NCI-H226 (cell line): ENCODE results near the gene CCNE1.
A peak's percentile ranks its signal among the peaks of the same experiment; 100 is the strongest.
"Not testable (repeated sequence)": the region's sequence is repeated elsewhere in the genome, so short reads cannot be mapped to it uniquely, and the experiment has no call there.

Experiments
- DNase-seq: peaks from one replicate; pipeline ENCODE4 v3.0.0-alpha.2; 2015

Gene CCNE1

DNA sequence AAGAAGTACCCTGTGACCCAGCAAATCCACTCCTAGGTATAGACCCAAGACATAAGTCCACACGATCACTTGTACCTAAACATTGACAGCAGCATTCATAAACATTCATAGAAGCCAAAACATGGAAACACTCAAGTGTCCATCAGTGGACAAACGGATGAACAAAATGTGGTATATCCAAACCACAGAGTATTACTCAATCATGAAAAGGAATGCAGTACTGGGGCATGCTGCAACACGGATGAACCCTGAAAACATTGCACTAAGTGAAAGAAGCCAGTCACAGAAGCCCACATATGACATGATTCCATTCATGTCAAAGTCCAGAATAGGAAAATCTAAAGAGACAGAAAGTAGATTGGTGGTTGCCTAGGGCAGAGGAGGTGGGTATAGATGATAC lies 22.8 kb upstream of the CCNE1 start:
- DNase-seq: no peak

DNA sequence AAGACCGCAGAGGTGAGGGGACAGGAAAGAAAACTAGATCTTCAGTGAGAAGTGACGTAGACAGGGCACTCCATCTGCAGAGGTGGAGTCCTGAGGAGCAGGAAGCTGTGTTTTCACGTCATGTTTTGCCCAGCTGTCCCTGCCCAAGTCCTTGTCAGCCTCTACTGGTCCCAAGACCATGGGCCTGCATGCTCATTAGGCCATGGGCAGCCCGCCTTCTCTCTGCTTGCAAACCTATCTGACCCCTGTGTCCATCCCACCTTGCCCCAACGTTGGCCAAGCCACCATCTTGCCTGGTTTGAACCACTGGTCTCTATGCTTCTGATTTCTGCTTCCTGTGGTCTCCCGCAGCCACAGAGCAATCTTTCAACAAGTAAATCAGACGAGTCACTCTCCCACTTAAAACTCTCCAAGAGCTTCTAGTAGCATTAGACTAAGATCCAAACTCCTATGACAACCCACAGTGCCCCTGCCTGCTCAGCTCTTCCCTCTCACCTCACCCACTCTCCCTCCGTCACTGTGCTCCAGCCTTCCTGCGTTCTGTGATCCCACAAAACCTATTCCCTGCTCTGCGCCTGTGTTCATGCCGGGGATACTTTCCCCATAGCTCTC lies 18.6 kb upstream of the CCNE1 start:
- no peak for DNase-seq

DNA sequence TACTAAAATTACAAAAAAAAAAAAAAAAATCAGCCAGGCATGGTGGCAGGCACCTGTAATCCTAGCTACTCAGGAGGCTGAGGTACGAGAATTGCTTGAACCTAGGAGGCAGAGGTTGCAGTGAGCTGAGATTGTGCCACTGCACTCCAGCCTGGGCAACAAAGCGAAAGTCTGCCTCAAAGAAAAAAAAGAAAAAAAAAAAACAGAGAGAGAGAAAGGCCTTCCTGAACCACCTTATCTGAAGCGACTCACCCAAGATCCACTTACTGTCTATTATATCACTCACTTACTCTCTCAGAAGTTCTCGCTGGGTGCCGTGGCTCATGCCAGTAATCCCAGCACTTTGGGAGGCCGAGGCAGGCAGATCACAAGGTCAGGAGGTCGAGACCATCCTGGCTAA lies 17.3 kb upstream of the CCNE1 start:
- DNase-seq: not testable (repeated sequence)

DNA sequence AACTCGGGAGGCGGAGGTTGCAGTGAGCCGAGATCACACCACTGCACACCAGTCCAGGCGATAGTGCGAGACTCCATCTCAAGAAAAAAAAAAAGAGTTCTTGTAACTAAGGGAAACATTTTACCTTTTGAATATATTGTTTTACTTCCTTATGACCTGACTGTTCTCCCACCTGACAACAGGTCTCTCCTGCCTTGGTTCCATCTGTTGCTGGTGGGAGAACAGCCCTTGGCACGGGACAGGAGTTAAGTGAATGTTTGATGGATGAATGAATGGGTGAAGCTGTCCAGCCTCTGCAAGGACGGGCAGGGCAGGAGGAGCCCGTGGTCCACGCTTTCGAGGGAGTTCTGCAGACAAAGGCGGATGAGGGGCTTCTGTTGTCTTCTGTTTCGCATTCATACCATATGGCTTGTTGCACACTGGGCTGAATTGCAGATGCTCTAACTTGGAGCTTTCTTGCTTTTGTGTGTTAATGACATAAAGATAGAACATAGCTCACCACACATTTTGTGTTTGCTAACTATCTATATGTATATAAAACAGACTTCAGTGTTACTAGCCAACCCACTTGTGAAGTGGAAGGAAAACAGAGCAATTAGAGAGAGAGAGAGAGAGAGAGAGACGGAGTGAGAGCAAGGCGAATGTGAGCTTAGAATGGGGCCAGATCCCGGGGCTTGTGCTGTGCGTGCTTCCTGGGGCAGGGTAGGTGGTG lies 16.2 kb upstream of the CCNE1 start:
- no peak for DNase-seq

DNA sequence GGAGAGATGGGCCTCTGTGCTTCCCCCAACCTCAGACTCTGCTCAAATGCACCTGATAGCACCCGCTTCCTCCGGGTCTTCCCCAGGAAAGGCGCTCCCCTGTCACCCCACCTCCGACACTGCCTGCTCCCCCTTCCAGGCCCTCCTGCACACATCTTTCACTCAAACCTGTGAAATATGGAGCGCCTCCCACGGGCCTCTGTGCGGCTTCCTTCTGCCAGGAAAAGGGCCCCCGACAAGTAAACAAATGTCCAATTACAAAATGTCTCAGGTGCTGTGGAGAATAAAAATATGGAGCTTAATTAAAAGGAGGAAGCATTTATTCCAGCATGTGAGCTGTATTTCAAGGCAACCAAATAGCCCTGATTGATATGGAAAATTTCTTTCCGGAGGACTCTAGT lies 15.6 kb upstream of the CCNE1 start:
- no peak for DNase-seq

DNA sequence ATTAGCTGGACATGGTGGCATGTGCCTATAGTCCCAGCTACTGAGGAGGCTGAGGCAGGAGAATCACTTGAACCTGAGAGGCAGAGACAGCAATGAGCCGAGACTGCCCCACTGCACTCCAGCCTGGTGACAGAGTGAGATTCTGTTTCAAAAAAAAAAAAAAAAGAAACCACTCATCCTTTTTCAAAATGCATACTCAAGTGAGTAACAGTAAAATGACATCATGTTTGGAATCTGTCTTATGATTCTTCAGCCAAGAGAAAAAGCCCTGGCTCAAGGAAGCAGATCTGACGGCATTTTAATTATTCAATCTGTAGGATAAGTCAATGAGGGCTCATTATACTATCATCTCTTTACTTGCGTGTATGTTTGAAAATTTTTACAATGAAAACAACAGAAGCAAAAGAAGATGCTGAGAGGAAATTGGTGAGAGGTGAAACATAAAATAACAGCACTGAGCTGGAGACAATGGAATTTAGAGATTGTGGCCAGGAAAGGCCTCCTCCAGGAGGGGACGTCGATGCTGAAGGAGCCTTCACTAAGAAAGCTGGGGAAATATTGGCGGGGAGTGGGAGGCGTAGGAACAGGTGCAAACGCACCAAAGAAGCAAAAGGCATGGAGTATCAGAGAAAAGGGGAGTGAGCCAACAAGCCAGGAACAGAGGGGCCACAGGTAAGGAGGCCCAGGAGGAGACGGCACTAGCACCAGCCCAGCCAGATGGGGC lies 12.9 kb upstream of the CCNE1 start:
- DNase-seq: no peak

DNA sequence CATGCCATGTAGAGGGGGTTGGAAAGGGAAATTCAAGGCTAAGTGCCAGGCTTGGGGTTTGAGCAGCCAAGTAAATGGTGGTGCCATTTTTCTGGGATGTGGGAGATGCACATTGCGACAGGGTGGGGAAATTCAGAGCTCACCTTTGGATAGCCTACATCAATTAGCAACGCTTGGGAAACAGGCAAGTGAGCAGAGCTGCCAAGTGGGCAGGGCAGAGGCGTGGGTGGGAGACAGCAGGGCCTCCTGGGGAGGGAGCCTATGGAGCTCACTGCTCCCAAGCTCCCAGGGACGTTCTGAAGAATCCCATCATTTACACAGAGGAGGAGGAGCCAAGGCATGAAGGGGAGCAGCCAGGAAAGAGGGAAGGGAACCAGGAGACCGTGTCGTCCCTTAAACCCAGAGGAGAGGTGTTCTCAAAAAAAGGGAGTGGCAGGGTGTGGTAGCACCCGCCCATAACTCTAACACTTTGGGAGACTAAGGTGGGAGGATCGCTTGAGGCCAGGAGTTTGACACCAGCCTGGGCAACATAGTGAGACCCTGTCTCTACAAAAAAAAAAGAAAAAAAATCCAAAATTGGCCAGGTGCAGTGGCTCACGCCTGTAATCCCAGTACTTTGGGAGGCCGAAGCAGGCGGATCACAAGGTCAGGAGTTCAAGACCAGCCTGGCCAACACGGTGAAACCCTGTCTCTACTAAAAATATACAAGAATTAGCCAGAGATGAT lies 11.5 kb upstream of the CCNE1 start:
- no peak for DNase-seq

DNA sequence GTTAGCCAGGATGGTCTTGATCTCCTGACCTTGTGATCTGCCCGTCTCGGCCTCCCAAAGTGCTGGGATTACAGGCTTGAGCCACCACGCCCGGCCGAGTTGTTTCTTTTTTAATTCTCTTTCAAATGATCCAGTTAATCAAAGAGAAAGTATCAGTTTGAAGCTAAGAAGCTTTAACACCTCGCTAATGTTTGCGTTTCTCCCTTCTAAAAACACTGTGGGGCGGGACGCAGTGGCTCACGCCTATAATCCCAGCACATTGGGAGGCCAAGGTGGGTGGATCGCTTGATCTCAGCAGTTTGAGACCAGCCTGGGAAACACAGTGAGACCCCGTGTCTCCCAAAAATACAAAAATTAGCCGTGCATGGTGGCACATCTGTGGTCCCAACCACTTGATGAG lies 7.8 kb upstream of the CCNE1 start:
- not testable (repeated sequence) for DNase-seq

DNA sequence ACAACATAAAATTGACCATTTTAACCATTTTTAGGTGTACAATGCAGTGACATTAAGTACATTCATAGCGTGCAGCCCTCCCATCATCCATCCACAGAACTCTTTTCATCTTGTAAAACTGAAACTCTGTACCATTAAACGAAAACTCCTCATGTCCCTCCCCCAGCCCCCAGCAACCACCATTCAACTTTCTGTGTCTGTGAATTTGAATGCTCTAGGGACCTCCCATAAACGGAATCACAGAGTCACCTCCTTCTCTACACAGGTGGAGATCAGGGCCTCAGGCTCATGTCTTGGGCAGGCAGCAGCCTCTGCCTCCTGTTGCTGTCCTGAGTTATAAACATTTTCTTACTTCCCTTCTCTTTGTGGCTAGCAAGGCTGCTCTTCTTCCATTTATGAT lies 7.3 kb upstream of the CCNE1 start:
- DNase-seq: no peak

DNA sequence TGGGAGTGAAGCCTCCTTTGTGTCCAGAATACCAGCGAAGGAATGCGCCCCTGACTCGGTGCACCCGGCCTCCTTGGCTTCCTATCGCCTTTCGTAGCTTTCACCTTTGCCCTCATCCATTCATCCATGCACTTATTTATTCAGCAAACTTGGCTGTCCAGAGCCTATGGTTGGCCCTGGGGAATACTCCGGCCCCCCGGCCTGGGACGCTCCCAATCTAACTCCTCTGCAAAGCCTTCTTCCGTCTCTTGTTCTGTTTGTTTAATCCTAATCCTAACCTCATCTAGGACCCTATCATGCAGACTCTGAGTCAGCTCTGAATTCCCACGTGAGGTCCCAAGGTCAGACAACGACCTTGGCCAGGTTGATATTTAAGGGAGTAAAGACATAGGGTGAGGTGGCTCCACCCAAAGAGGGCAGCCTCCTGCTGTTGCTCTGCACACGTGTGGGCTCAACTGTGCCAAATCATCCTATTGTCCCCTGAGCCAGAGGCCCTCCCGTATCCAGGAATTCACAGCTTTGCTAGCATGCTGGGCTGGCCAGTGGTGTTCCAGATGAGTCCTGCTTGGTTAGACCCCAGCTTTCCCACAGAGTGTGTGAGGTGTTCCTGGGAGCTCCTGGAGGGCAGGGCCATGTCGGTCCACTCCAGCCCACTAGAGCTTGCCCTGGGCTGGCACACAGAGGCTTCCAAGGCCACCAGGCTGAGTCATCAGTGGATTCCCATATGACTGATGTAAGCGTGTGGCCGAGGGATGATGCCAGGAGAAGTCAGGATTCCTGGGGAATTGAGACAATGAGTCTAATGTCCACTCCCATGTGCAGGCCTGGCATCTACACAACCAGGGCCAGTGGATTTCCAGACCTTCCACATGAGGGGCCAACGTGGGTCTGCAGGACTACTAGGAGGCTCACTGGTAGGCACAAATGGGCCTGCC lies 6.5 kb upstream of the CCNE1 start:
- DNase-seq: no peak

DNA sequence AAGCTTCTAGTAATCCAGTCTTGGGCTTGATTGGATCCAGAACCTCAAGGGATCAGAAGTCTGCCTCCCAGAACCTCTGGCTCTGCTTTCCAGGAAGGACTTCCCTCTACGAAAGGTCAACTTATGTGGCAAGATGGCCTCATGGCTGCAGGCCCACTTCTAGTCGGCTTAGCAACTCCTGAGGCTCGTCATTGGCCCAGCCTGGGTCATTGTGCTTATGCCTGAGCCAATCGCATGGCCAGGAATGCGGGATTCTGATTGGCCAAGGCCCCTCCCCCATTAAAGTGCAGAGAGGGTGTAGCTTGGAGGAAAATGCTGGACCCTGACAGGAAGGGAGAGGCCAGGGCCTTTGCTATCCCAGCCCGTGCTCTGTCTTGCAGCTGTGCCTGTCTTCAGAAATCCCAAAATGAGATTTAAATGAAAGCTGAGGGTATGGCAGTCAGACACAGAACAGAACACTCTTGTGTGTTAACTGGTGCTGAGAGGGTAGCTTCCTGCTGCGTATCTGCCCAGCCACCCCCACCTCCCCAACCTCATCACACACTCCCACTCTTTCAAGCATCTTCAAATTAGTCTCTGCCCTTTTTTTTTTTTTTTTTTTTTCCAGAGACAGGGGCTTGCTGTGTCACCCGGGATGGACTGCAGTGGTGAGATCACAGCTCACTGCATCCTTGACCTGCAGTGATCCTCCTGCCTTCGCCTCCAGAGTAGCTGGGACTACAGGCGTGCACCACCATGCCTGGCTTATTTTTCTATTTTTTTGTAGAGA lies 5.5 kb upstream of the CCNE1 start:
- peak; percentile 20 for DNase-seq

DNA sequence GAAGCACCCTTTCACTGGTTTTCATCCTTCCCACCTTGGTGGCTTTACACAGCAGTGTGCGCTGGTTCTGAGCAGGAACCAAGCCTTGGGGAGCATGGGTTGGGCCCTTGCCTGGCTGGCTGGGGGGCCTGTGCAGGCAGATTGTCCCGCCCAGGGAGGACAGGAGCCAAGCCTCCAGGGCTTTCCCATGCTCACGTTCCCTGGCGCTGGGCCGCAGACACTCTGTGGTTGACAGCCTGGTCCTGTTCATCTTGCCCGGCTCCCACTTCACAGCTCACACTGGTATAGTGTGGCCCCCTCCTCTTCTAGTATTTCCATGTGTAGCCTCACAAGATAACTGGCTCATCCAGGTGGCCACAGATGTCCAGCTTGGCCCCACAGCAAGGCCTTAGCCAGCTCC lies 4.6 kb upstream of the CCNE1 start:
- no peak for DNase-seq

DNA sequence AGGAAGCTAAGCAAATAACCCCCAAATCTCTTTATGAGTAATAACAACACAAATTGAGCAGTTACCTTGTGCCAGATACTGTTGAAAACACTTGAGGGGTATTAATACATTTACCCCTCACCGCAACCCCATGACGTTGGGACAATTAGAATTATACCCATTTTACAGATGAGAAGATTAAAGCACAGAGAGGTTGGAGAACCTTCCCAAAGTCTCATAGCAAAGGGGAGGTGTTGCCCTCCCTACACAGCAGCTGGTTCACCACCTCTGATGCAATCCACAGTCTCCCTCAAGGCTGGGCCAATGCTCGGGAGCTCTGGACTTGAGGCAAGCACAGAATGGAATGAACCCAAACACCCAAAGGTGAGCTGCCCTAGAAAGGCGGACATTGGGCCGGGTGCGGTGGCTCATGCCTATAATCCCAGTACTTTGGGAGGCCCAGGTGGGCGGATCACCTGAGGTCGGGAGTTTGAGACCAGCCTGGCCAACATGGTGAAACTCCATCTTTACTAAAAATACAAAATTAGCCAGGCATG lies 3.9 kb upstream of the CCNE1 start:
- no peak for DNase-seq

DNA sequence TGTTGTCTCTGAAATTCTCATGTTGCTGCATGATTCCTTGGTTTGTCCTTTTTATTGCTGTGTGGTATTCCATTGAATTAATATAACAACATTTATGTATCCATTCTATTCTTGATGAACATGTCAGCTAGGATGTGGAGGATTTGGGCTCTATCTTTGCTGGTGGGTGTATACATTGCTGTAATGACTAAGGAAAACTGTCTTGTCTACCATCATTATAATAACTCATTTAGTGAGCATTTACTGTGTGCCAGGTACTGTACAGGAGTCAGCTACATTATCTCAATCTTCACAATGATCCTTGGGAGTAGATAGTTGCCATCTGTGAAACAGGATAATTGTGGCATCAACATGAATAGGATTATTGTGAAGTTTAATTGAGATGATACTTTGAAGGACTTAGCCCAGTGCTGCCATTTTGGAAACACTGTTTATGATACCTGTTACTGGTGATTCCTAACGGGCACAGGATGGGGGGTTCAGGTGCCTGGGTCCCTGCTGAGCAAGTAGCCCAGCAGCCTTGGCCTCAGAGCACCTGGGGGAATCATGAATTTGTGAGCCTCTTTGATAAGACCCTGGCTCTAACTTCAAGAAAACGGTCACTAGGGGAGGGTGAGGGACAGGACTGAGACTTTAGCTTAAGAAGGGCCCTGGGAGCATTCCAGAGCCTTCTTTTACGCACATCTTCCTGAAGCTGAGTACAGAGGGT lies 1.8 kb upstream of the CCNE1 start:
- DNase-seq: no peak

DNA sequence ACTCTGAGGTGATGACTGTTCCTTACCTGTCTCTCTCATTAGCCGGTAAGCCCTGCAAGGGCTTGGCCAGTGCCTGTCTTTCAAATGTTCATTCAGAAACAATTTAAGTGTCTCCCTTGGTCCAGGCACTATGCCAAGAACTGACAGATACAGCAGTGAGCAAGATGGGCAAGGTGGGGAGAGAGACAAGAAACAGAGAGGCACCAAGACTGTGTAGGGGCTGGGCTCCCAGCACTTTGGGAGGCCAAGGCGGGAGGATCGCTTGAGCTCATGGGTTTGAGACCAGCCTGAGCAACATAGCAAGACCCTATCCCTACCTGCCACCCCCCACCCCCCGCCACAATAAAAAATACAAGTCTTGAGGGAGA lies 1.3 kb upstream of the CCNE1 start:
- DNase-seq: peak; percentile 52

DNA sequence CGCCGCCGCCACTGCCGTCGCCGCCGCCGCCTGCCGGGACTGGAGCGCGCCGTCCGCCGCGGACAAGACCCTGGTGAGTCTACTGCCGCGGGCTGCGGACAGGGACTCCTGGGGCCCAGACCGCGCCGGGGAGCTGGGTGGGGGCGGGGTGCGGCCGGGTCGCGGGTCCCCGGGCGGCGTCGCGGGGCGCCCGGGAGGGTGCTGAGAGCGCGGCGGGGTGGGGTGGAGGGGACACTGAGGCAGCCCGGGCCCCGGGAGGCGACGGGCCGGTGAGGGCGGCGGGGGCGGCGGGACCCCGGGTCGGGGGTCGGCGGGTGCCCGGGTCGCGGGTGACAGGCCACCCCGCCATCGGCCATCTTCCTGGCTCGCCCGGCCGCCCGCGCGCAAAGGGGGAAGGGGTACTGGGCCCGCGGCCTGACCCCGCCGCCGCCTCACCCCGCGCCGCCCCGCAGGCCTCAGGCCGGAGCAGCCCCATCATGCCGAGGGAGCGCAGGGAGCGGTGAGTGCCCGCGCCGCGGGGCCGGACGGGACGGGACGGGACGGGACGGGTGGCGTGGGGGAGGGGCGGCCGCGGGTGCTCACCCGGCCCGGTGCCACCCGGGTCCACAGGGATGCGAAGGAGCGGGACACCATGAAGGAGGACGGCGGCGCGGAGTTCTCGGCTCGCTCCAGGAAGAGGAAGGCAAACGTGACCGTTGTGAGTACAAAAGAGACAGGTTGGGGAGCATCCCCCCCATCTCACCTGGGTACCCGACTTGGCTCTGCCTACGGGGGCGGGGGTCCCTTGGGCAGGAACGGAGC lies 489 bp downstream of the CCNE1 start:
- no peak for DNase-seq

DNA sequence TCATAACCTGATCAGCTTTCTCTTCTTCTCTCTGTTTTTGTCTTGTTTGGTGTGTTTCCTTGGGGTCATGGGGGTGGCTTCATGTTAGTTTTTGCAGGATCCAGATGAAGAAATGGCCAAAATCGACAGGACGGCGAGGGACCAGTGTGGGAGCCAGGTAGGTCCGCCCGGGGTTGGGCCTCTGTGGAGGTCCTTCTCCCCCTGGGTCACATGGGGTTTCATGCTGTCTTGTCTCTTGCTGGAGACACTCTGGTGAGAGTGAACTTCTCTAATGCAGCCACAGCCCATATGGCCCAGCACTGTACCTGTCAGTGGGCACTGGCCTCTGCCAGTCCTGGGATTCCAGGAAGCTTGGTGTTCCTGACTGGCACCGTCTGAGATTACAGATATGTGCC lies 1.1 kb downstream of the CCNE1 start:
- DNase-seq: no peak

DNA sequence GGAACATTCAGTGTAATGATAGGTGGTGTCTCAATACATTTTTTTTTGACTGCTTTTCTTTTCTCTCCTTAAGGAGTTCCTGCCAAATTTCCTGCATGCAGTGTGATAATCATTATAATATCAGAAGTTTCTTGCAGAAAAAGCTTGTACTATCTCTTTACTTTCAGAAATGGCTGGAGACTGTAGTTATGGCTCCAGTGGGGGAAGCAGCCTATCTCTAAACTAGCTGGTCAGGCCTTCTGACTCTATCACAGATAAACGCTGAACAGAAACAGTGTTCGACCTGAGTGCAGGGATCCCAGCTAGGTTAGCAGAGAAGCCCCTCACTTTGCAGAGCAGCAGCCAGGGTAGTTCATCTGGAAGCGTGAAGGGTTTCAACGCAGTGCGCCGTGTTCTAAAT lies 1.9 kb downstream of the CCNE1 start:
- DNase-seq: no peak

DNA sequence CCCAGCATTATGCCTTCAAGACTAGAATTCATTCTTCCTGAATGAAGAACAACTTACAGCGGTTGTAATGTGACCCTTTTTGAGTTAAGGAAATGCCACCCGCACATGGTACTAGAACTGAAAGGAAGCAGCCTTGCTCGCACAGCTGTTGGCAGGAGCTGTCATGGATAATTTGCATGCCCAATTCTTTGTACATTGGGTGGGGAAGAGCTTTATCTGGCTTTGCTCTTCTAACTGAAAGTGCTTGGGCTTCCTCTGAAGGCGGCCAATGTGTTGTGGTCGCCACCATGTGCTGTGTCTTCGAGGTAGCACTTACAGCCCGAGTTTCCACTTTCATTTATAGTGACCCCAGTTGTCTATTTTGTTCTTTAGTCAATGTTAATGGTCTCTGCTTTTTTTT lies 3.4 kb downstream of the CCNE1 start:
- no peak for DNase-seq

DNA sequence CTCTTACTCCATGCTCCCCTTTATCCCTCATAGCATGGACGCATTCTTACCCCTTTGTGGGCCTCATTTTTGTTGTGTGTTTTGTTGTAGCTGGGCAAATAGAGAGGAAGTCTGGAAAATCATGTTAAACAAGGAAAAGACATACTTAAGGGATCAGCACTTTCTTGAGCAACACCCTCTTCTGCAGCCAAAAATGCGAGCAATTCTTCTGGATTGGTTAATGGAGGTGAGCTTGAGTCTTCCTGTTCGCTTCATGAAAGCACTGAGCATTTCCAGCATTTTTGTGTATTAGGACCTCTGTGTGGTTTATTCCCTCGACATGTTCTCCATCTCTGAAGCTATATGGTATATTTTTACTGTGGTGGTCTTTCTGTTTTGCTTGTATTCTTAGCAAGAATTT lies 5.5 kb downstream of the CCNE1 start:
- no peak for DNase-seq
